Nephron (organoid): ENCODE measurements around the gene KCNIP4.
"Not testable (repeated sequence)": the region's sequence is repeated elsewhere in the genome, so short reads cannot be mapped to it uniquely, and the experiment has no call there.

ENCODE experiments used
- H3K27ac Mint-ChIP-seq, 3 experiments: 2 replicates each; pipeline ENCODE4 v1.8.0; 2020; ENCODE audit warnings: mixed read lengths in 3 of 3, mild to moderate bottlenecking in 2 of 3, moderate library complexity in 1 of 3
- H3K27me3 Mint-ChIP-seq: 2 replicates; pipeline ENCODE4 v1.8.0; 2021; ENCODE audit warnings: low read depth, mild to moderate bottlenecking, moderate library complexity, mixed read lengths
- H3K36me3 Mint-ChIP-seq: 2 replicates; pipeline ENCODE4 v1.8.0; 2020; ENCODE audit warnings: low read depth, mixed read lengths
- H3K4me1 Mint-ChIP-seq: 2 replicates; pipeline ENCODE4 v1.8.0; 2020; ENCODE audit warnings: mixed read lengths
- H3K4me3 Mint-ChIP-seq, 3 experiments: 2 replicates each; pipeline ENCODE4 v1.8.0; 2020; ENCODE audit warnings: mild to moderate bottlenecking in 3 of 3, mixed read lengths in 3 of 3, moderate library complexity in 2 of 3
- H3K9me3 Mint-ChIP-seq: 2 replicates; pipeline ENCODE4 v1.8.0; 2020; ENCODE audit warnings: mixed read lengths
- TF ChIP-seq, protein P1 (sequence below), 3 experiments: fragments of 200-600 bp; sonication (generic); IDR thresholded peaks; one replicate each; pipeline ENCODE4 v1.5.0; 2021; ENCODE audit warnings: antibody characterized with exemption in 3 of 3; ENCODE audit not compliant: unreplicated experiment in 3 of 3

Gene KCNIP4

DNA sequence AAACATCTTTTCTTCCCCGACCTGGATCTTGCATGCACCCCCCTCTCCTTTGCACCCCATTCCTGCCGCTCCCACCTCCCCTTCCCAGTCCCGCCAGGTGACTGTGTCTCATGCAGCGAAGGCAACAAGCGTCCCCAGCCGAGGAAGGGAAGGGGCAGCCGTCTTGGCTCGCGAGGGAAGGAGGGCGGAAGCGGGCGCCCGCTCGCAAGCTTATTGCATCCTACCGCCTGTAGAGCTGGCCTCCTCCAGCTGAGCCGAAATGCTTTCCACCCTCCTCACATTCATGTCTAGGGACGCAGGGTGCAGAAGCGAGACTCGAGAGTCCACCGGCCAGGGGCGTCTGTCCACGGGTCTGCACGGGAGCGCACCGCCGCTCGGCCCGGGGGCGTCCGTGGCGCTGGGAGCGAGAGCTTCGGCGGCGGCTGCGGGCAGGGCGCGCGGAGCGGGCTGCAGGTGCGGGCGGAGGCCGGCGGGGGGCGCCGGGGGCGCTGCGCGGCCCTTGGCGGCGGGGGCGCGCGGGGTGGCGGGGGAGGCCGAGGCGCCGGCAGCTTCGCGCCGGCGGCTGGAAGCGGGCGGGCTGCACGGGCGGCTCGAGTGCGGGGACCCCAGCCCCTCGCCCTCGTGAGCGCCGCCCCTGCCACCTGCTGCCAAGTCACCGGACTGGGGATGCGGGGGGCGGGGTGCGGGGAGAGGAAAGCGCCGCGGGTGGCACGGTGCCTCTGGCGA lies at the start of gene KCNIP4:
KCNIP4 (minus strand) TSS at position 426 of the 726 bp plus-strand sequence.
- peaks cover 6% of the 10 kb centered on the region for H3K4me1 Mint-ChIP-seq
- H3K36me3 Mint-ChIP-seq: no peaks in the 10 kb centered on the region
- TF ChIP-seq, protein P1, sequence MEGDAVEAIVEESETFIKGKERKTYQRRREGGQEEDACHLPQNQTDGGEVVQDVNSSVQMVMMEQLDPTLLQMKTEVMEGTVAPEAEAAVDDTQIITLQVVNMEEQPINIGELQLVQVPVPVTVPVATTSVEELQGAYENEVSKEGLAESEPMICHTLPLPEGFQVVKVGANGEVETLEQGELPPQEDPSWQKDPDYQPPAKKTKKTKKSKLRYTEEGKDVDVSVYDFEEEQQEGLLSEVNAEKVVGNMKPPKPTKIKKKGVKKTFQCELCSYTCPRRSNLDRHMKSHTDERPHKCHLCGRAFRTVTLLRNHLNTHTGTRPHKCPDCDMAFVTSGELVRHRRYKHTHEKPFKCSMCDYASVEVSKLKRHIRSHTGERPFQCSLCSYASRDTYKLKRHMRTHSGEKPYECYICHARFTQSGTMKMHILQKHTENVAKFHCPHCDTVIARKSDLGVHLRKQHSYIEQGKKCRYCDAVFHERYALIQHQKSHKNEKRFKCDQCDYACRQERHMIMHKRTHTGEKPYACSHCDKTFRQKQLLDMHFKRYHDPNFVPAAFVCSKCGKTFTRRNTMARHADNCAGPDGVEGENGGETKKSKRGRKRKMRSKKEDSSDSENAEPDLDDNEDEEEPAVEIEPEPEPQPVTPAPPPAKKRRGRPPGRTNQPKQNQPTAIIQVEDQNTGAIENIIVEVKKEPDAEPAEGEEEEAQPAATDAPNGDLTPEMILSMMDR (IDR thresholded peaks at IDR 0.05; ENCODE audit: unreplicated experiment in 3 of 3): no peak
- peaks cover 77% of the 10 kb centered on the region for H3K27me3 Mint-ChIP-seq
- H3K27ac Mint-ChIP-seq: no peak within 1 kb of the TSS
- peak within 1 kb of the TSS; percentile 77 to 82 (median 77) for H3K4me3 Mint-ChIP-seq
- no peaks in the 10 kb centered on the region for H3K9me3 Mint-ChIP-seq

DNA sequence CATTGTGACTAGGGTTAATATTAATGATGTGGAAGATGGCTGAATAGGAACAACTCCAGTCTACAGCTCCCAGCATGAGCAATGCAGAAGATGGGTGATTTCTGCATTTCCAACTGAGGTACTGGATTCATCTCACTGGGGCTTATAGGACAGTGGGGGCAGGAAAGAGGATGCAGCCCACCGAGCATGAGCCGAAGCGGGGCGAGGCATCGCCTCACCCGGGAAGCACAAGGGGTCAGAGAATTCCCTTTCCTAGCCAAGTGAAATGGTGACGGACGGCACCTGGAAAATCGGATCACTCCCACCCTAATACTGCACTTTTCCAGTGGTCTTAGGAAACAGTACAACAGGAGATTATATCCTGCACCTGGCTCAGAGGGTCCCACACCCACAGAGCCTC lies 48.0 kb upstream of the KCNIP4 start:
- H3K9me3 Mint-ChIP-seq: peaks cover 25% of the 10 kb centered on the region
- not testable (repeated sequence) for H3K27ac Mint-ChIP-seq, H3K4me3 Mint-ChIP-seq, H3K36me3 Mint-ChIP-seq, H3K4me1 Mint-ChIP-seq, H3K27me3 Mint-ChIP-seq

DNA sequence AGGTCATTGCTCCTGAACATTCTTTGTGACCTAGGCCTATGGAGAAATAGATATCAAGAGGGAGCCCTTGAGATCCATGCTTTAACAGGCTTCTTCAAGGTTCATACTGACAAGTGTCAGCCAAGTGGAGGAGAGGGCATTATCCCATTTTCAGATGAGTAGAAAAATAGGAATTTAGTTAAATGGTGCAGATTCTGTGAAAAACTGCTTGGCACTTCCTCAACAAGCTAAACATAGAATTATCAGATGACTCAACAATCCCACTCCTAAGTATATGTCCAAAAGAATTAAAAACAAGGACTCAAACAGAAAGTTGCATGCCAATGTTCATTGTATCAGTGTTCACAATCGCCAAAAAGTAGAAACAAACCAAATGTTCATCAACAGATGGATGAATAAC lies 43.8 kb upstream of the KCNIP4 start:
- TF ChIP-seq, protein P1 (IDR thresholded peaks at IDR 0.05; ENCODE audit: unreplicated experiment in 3 of 3): no peak
- no peak overlapping the region for H3K27ac Mint-ChIP-seq
- no peaks in the 10 kb centered on the region for H3K27me3 Mint-ChIP-seq
- H3K36me3 Mint-ChIP-seq: no peaks in the 10 kb centered on the region
- peaks cover 8% of the 10 kb centered on the region for H3K9me3 Mint-ChIP-seq
- no peaks in the 10 kb centered on the region for H3K4me1 Mint-ChIP-seq
- no peak overlapping the region for H3K4me3 Mint-ChIP-seq

DNA sequence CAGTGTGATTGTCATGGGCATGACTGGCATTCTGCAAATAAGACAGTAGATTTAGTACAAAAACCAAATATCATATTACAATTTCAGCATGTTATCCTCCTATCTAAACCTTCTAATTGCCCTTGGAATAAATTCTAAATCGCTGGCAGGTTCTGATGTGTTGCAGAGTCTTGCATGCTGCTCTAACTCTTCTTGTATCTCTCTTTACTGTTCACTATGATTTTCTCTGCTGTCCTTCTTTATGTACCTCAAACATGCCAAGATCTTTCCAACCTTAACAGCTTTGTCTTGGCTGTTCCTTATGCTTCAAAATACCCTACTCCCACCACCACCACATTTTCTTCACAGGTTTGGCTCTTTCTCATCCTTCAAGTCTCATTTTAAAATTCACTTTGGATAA lies 43.0 kb upstream of the KCNIP4 start:
- Mint-ChIP-seq H3K4me3 (no peak overlapping the region), H3K27me3 (no peaks in the 10 kb centered on the region), H3K27ac (no peak overlapping the region), H3K4me1 (peaks cover 2% of the 10 kb centered on the region), H3K36me3 (no peaks in the 10 kb centered on the region), H3K9me3 (peaks cover 6% of the 10 kb centered on the region)
- TF ChIP-seq, protein P1 (IDR thresholded peaks at IDR 0.05; ENCODE audit: unreplicated experiment in 3 of 3): no peak

DNA sequence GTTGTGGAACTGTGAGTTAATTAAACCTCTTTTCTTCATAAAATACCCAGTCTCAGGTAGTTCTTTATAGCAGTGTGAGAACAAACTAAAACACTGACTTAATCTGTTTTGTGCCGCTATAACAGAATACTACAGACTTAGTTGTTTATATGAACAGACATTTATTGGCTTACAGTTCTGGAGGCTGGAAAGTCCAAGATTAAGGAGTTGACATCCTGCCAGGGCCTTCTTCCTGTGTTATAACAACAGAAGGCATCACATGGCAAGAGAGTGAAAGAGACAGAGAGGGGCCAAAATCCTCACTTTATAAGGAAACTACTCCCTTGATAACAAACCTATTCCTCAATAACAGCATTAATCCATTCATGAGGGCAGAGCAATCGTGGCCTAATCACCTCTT lies 42.5 kb upstream of the KCNIP4 start:
- no peak overlapping the region for H3K4me3 Mint-ChIP-seq
- no peaks in the 10 kb centered on the region for H3K27me3 Mint-ChIP-seq
- H3K9me3 Mint-ChIP-seq: peaks cover 1% of the 10 kb centered on the region
- H3K36me3 Mint-ChIP-seq: no peaks in the 10 kb centered on the region
- TF ChIP-seq, protein P1 (IDR thresholded peaks at IDR 0.05; ENCODE audit: unreplicated experiment in 3 of 3): no peak
- H3K27ac Mint-ChIP-seq: no peak overlapping the region
- peaks cover 4% of the 10 kb centered on the region for H3K4me1 Mint-ChIP-seq

DNA sequence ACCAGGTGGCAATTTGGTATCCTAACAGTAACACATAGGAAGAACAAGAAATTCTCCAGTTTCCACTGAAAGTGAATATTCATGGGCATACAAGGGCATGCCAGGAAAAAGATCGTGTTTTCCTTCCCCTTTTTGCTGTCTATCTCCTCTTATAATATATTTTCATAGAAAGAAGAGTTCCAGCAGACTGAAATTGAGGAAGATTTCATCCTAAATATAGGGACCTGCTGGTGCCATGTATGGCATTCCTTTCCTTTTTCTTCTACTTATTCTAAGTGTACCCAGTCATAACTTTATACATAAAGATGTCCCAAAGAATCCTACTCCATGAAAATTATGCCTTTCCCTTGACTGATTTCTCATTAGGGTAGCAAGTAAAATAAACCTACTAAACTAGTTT lies 40.8 kb upstream of the KCNIP4 start:
- Mint-ChIP-seq H3K36me3 (no peaks in the 10 kb centered on the region), H3K4me3 (no peak overlapping the region), H3K9me3 (no peaks in the 10 kb centered on the region), H3K4me1 (peaks cover 4% of the 10 kb centered on the region), H3K27me3 (no peaks in the 10 kb centered on the region), H3K27ac (no peak overlapping the region)
- TF ChIP-seq, protein P1 (IDR thresholded peaks at IDR 0.05; ENCODE audit: unreplicated experiment in 3 of 3): no peak
